Measurements from ENCODE around the gene CAMKK2. TPM values are rescaled to one million over a fixed set of nuclear protein-coding genes. Genes with fewer than 3 reads are reported as not detected.

CAMKK2 gene
- total and polyA plus RNA-seq, 9 of the 15 experiments (the other 6 are each of a cell fraction or from before 2014, with no cell fraction given), result 4.3 to 32.0 (median 18.2) TPM

- TF ChIP-seq ZBTB40 (IDR thresholded peaks at IDR 0.05) (no peak), ZBTB40 (CRISPR knock-in tag; IDR thresholded peaks at IDR 0.05) (no peak), ZNF165 (CRISPR knock-in tag; IDR thresholded peaks at IDR 0.05; ENCODE audit: borderline replicate concordance) (no peak), LEF1 (IDR thresholded peaks at IDR 0.05) (no peak), ZNF764 (CRISPR knock-in tag; IDR thresholded peaks at IDR 0.05; ENCODE audit: low read depth) (no peak), WHSC1 (IDR thresholded peaks at IDR 0.05; ENCODE audit: low read length) (no peak), TFAP4 (CRISPR knock-in tag; IDR thresholded peaks at IDR 0.05; ENCODE audit: borderline replicate concordance) (no peak), NCOR1 (IDR thresholded peaks at IDR 0.05) (no peak), U2AF2 (optimal IDR thresholded peaks at IDR 0.05; ENCODE audit: low read depth, low read length) (no peak), KDM4B (IDR thresholded peaks at IDR 0.05; ENCODE audit: borderline replicate concordance in 2 of 2, low read depth in 1 of 2) (no peak), TSC22D4 (tag; IDR thresholded peaks at IDR 0.05) (no peak), ZNF124 (CRISPR knock-in tag; IDR thresholded peaks at IDR 0.05) (no peak), CBFA2T2 (conservative IDR thresholded peaks at IDR 0.05) (no peak), BDP1 (IDR thresholded peaks at IDR 0.05; ENCODE audit: insufficient read depth, insufficient read length) (no peak), RBM17 (IDR thresholded peaks at IDR 0.05; ENCODE audit: borderline replicate concordance, low read depth, low read length) (no peak), ZNF586 (CRISPR knock-in tag; conservative IDR thresholded peaks at IDR 0.05) (no peak), RFX5 (IDR thresholded peaks at IDR 0.05; ENCODE audit: low read depth, low read length) (no peak), SMARCA4 (IDR thresholded peaks at IDR 0.05) (0 out of 2 replicates have a peak, but pooled peaks have one; percentile 23)
Measured at GRCh38 chr12:121296618-121297434, at the start of gene CAMKK2 (continued).

All from K562 (cell line).